Glutamatergic neuron (in vitro differentiated cells): ENCODE results near the gene FAM161B. TPM values are rescaled to one million over a fixed set of nuclear protein-coding genes. Genes with fewer than 3 reads are reported as not detected.

Experiments
- DNase-seq: peaks from one replicate; pipeline ENCODE4 v3.0.0; 2022
- H3K27ac Mint-ChIP-seq: one replicate; pipeline ENCODE4 v1.8.0; 2020; ENCODE audit warnings: mild to moderate bottlenecking, mixed read lengths, inconsistent platforms; ENCODE audit not compliant: unreplicated experiment
- H3K27me3 Mint-ChIP-seq: one replicate; pipeline ENCODE4 v1.8.0; 2020; ENCODE audit warnings: mild to moderate bottlenecking, moderate library complexity, mixed read lengths, inconsistent platforms; ENCODE audit not compliant: unreplicated experiment
- H3K36me3 Mint-ChIP-seq: one replicate; pipeline ENCODE4 v1.8.0; 2020; ENCODE audit warnings: mild to moderate bottlenecking, mixed read lengths, inconsistent platforms; ENCODE audit not compliant: unreplicated experiment
- H3K4me1 Mint-ChIP-seq: one replicate; pipeline ENCODE4 v1.8.0; 2020; ENCODE audit warnings: mild to moderate bottlenecking, low read depth, mixed read lengths, inconsistent platforms; ENCODE audit not compliant: unreplicated experiment
- H3K4me3 Mint-ChIP-seq: one replicate; pipeline ENCODE4 v1.8.0; 2020; ENCODE audit warnings: mild to moderate bottlenecking, mixed read lengths, inconsistent platforms; ENCODE audit not compliant: unreplicated experiment
- H3K9me3 Mint-ChIP-seq: one replicate; pipeline ENCODE4 v1.8.0; 2020; ENCODE audit warnings: mild to moderate bottlenecking, moderate library complexity, mixed read lengths, inconsistent platforms; ENCODE audit not compliant: unreplicated experiment
- CTCF ChIP-seq: fragments of 200-600 bp; sonication (generic); IDR thresholded peaks from one replicate; pipeline ENCODE4 v1.5.0; 2021; ENCODE audit not compliant: partially characterized antibody, unreplicated experiment
- total RNA-seq: library from RNA; stranded (reverse); fragmentation: NEBNext Ultra II Directional; extraction: Animal tissue kit (Norgen Biotek cat#: 25700); gene quantifications from one replicate; pipeline ENCODE4 v1.2.1, GENCODE V29; 2021; ENCODE audit not compliant: unreplicated experiment

FAM161B gene
- total RNA-seq, 1 donor from 2014 or later, result 2.8 TPM

GRCh38 chr14:73944432-73945158, 5.3 kb downstream of the FAM161B start:
- H3K4me1 Mint-ChIP-seq, result no peaks in the 10 kb centered on the region
- no peak for TF ChIP-seq CTCF
- H3K27ac Mint-ChIP-seq, result no peak overlapping the region
- no peaks in the 10 kb centered on the region for H3K9me3 Mint-ChIP-seq
- H3K4me3 Mint-ChIP-seq, result no peak overlapping the region
- peaks cover 6% of the 10 kb centered on the region for H3K27me3 Mint-ChIP-seq
- no peaks in the 10 kb centered on the region for H3K36me3 Mint-ChIP-seq
- DNase-seq, result no peak

- Mint-ChIP-seq H3K4me3 (no peak overlapping the region), H3K9me3 (no peaks in the 10 kb centered on the region), H3K36me3 (no peaks in the 10 kb centered on the region), H3K27me3 (peaks cover 6% of the 10 kb centered on the region), H3K27ac (no peak overlapping the region), H3K4me1 (no peaks in the 10 kb centered on the region)
- no peak for DNase-seq
- no peak for TF ChIP-seq CTCF
Measured at GRCh38 chr14:73943083-73943482, 6.8 kb downstream of the FAM161B start.

- Mint-ChIP-seq H3K4me1 (no peaks in the 10 kb centered on the region), H3K27me3 (peaks cover 6% of the 10 kb centered on the region), H3K27ac (no peak overlapping the region), H3K36me3 (no peaks in the 10 kb centered on the region), H3K4me3 (no peak overlapping the region), H3K9me3 (no peaks in the 10 kb centered on the region)
- TF ChIP-seq CTCF, result no peak
- DNase-seq, result no peak
Measured at GRCh38 chr14:73942180-73942579, 7.7 kb downstream of the FAM161B start.

GRCh38 chr14:73937012-73937411, 12.9 kb downstream of the FAM161B start:
- TF ChIP-seq CTCF, result no peak
- no peak overlapping the region for H3K27ac Mint-ChIP-seq
- H3K4me3 Mint-ChIP-seq, result no peak overlapping the region
- H3K36me3 Mint-ChIP-seq, result no peaks in the 10 kb centered on the region
- no peaks in the 10 kb centered on the region for H3K4me1 Mint-ChIP-seq
- no peaks in the 10 kb centered on the region for H3K27me3 Mint-ChIP-seq
- no peak for DNase-seq
- peaks cover 2% of the 10 kb centered on the region for H3K9me3 Mint-ChIP-seq

- no peak for TF ChIP-seq CTCF
- H3K9me3 Mint-ChIP-seq, result peaks cover 2% of the 10 kb centered on the region
- DNase-seq, result no peak
- no peak overlapping the region for H3K4me3 Mint-ChIP-seq
- H3K27ac Mint-ChIP-seq, result no peak overlapping the region
- H3K4me1 Mint-ChIP-seq, result no peaks in the 10 kb centered on the region
- no peaks in the 10 kb centered on the region for H3K36me3 Mint-ChIP-seq
- no peaks in the 10 kb centered on the region for H3K27me3 Mint-ChIP-seq
Measured at GRCh38 chr14:73936548-73936947, 13.3 kb downstream of the FAM161B start.
